K562 (cell line): ENCODE results near the gene RIIAD1. TPM values are rescaled to one million over a fixed set of nuclear protein-coding genes. Genes with fewer than 3 reads are reported as not detected.

ENCODE experiments used
- ATAC-seq: fragments of 200-7000 bp; cut with Tn5 transposase; 3 replicates; pipeline ENCODE4 v1.9.1; 2020; ENCODE audit warnings: moderate library complexity
- BruUV-seq: library from RNA; stranded (reverse); fragments of 400-500 nt; replicated peaks from 2 replicates; lab custom pipeline; 2021; lab: Mats Ljungman, UMichigan
- CTCF ChIA-PET: fragments of 300-600 bp; formaldehyde crosslinking; extraction: SDS; loops from one replicate; lab custom pipeline; 2021; ENCODE audit warnings: low intra/inter-chr PET ratio; lab: Yijun Ruan, JAX
- POLR2A ChIA-PET: fragments of 300-600, 350-650 bp; sonication (Branson Sonifier 250); formaldehyde crosslinking; extraction: SDS; loops from one replicate; lab custom pipeline; 2021; ENCODE audit warnings: antibody characterized with exemption, inconsistent platforms; lab: Yijun Ruan, JAX
- DNase-seq, 4 experiments: peaks; one replicate each; pipeline versions ENCODE4 v3.0.0 to v3.0.0-alpha.2; 2011 to 2018; ENCODE audit warnings: low spot score in 3 of 4, mixed read lengths in 3 of 4; ENCODE audit errors: extremely low read depth in 1 of 4
- FAIRE-seq: peaks from 2 replicates; lab custom pipeline; 2011; peaks lifted over from hg19 to GRCh38; lab: Jason Lieb, UNC
- H2AFZ ChIP-seq: 2 replicates; pipeline ENCODE4 v1.6.0; 2011; ENCODE audit warnings: low read depth, low read length, control low read depth, inconsistent platforms
- H3K27ac ChIP-seq: fragments of 200-600 bp; 3 replicates; pipeline ENCODE4 v1.8.0; 2011; ENCODE audit warnings: low read depth, mild to moderate bottlenecking, control low read depth, inconsistent platforms, low read length, moderate library complexity, mixed read lengths; ENCODE audit errors: extremely low read depth
- H3K27me3 ChIP-seq, 2 experiments: fragments of 300-600 bp in 1 of 2; 2 replicates in 1 of 2; 3 replicates in 1 of 2; pipeline versions ENCODE4 v1.6.0 to v1.8.0; 2011; ENCODE audit warnings: inconsistent platforms in 2 of 2, low read length in 2 of 2, mild to moderate bottlenecking in 1 of 2, mixed read lengths in 1 of 2, moderate library complexity in 1 of 2; ENCODE audit not compliant: control insufficient read depth in 2 of 2, insufficient read depth in 2 of 2
- H3K36me3 ChIP-seq: fragments of 300-600 bp; 3 replicates; pipeline ENCODE4 v1.8.0; 2011; ENCODE audit warnings: mild to moderate bottlenecking, low read length, inconsistent platforms; ENCODE audit not compliant: control insufficient read depth, insufficient read depth
- H3K4me1 ChIP-seq, 2 experiments: fragments of 200-600 bp in 1 of 2; replicated peaks in 1 of 2; 2 replicates in 1 of 2; 3 replicates in 1 of 2; pipeline versions ENCODE4 v1.5.1 to v1.8.0; 2011; ENCODE audit warnings: inconsistent platforms in 2 of 2, low read length in 2 of 2, mild to moderate bottlenecking in 1 of 2, mixed read lengths in 1 of 2, moderate library complexity in 1 of 2; ENCODE audit not compliant: control insufficient read depth in 2 of 2, insufficient read depth in 2 of 2
- H3K4me2 ChIP-seq: 2 replicates; pipeline ENCODE4 v1.6.1; 2011; ENCODE audit warnings: low read length, control low read depth, inconsistent platforms, mixed read lengths; ENCODE audit not compliant: insufficient read depth
- H3K4me3 ChIP-seq: fragments of 200-600 bp; sonication (generic), shearing (Covaris generic); 2 replicates; pipeline ENCODE4 v1.5.1; 2016; ENCODE audit warnings: control low read depth, inconsistent platforms
- H3K79me2 ChIP-seq: fragments of 200-600 bp; 3 replicates; pipeline ENCODE4 v1.8.0; 2011; ENCODE audit warnings: low read length, inconsistent platforms; ENCODE audit not compliant: control insufficient read depth, insufficient read depth
- H3K9ac ChIP-seq, 2 experiments: 2 replicates each; pipeline versions ENCODE4 v1.6.0 to v1.6.1; 2011; ENCODE audit warnings: low read depth in 2 of 2, low read length in 2 of 2, control low read depth in 1 of 2, inconsistent platforms in 1 of 2, mild to moderate bottlenecking in 1 of 2, mixed read lengths in 1 of 2; ENCODE audit not compliant: insufficient read depth in 1 of 2
- H3K9me1 ChIP-seq: one replicate; pipeline ENCODE4 v1.6.0; 2011; ENCODE audit warnings: inconsistent platforms, mild to moderate bottlenecking, low read length, moderate library complexity; ENCODE audit not compliant: control insufficient read depth, insufficient read depth
- H3K9me3 ChIP-seq: replicated peaks from 2 replicates; pipeline ENCODE4 v1.5.1; 2011; ENCODE audit warnings: low read depth, low read length, inconsistent platforms; ENCODE audit not compliant: control insufficient read depth, insufficient read depth
- H4K20me1 ChIP-seq: replicated peaks from 2 replicates; pipeline ENCODE4 v1.6.1; 2011; ENCODE audit warnings: low read length, inconsistent platforms, mixed read lengths; ENCODE audit not compliant: control insufficient read depth, insufficient read depth
- CTCF ChIP-seq, 3 experiments: IDR thresholded peaks in 2 of 3; conservative IDR thresholded peaks in 1 of 3; 2 replicates each; pipeline ENCODE4 v1.5.1; 2011 to 2012; ENCODE audit warnings: low read length in 3 of 3, mild to moderate bottlenecking in 3 of 3, control low read depth in 2 of 3, improper control_type of control experiment in 1 of 3, inconsistent platforms in 1 of 3, low read depth in 1 of 3, mixed read lengths in 1 of 3, moderate library complexity in 1 of 3; ENCODE audit not compliant: insufficient read depth in 2 of 3
- DEAF1 ChIP-seq: fragments of 450-650 bp; formaldehyde crosslinking; IDR thresholded peaks from 2 replicates; pipeline ENCODE4 v1.4.0; 2020; ENCODE audit warnings: mild to moderate bottlenecking, moderate library complexity
- GATAD2B ChIP-seq: fragments of 450-650 bp; IDR thresholded peaks from 2 replicates; pipeline ENCODE4 v1.6.1; 2017; ENCODE audit warnings: mild to moderate bottlenecking, borderline replicate concordance
- JUND ChIP-seq, 2 experiments: IDR thresholded peaks; 2 replicates in 1 of 2; 3 replicates in 1 of 2; pipeline ENCODE4 v1.6.1; 2011; ENCODE audit warnings: borderline replicate concordance in 2 of 2, low read depth in 2 of 2, low read length in 2 of 2, improper control_type of control experiment in 1 of 2, missing biosample characterization in 1 of 2, missing genetic modification characterization in 1 of 2, missing genetic modification reagents in 1 of 2
- MCM5 ChIP-seq: fragments of 450-650 bp; IDR thresholded peaks from 2 replicates; pipeline ENCODE4 v1.6.1; 2016; ENCODE audit warnings: low read depth
- NRF1 ChIP-seq, 2 experiments: fragments of 450-650 bp; IDR thresholded peaks in 1 of 2; conservative IDR thresholded peaks in 1 of 2; 2 replicates each; pipeline ENCODE4 v1.6.1; 2014; ENCODE audit warnings: mild to moderate bottlenecking in 2 of 2
- WGBS: fragments of 100-300 bp; shearing (Covaris generic); methylation state at CpG from one replicate; pipeline ENCODE4 v1.1.6; 2016; ENCODE audit warnings: low coverage, mixed read lengths; ENCODE audit not compliant: insufficient coverage; ENCODE audit errors: missing lambda C conversion rate; 5-methylcytosine and 5-hydroxymethylcytosine counted together
- in situ Hi-C: fragments of 300-500 bp; cut with MboI; formaldehyde crosslinking; loops from 4 replicates; pipeline ENCODE4 v1.15.0; 2018; ENCODE audit warnings: inconsistent platforms, mixed read lengths
- intact Hi-C: fragments of 100-400 bp; cut with micrococcal nuclease; formaldehyde crosslinking; loops from 2 replicates; pipeline ENCODE4 v1.14.2; 2022
- polyA plus RNA-seq, 8 experiments: library from polyadenylated mRNA; depleted of rRNA in 4 of 8; stranded (reverse) in 5 of 8; unstranded in 3 of 8; fragments of >200 nt; fragmentation: Nextera tagmentation in 2 of 8; fragmentation: Illumina TruSeq in 1 of 8; extraction: Ambion mirVana in 2 of 8; extraction: Trizol in 1 of 8; gene quantifications; 2 replicates each; pipeline versions ENCODE4 v1.2.1 to v1.2.3, GENCODE V29; 2011 to 2014; ENCODE audit warnings: inconsistent platforms in 1 of 8, missing spikeins in 1 of 8
- total RNA-seq, 7 experiments: library from RNA; depleted of rRNA in 6 of 7; stranded (reverse); fragments of >200 nt in 6 of 7; fragmentation: Illumina TruSeq in 2 of 7; extraction: Trizol in 2 of 7; gene quantifications; 2 replicates each; pipeline versions ENCODE4 v1.2.1 to v1.2.3, GENCODE V29; 2011 to 2021; ENCODE audit warnings: low replicate concordance in 1 of 7
- TF ChIP-seq, protein P1 (sequence below): fragments of 250-450 bp; sonication (Bioruptor Pico); IDR thresholded peaks from 2 replicates; pipeline ENCODE4 v1.8.0; 2021; ENCODE audit warnings: borderline replicate concordance, mild to moderate bottlenecking, moderate library complexity; ENCODE audit not compliant: poor library complexity, severe bottlenecking

RIIAD1 gene
- total and polyA plus RNA-seq, 9 of the 15 experiments (the other 6 are each of a cell fraction or from before 2014, with no cell fraction given) = not detected

DNA sequence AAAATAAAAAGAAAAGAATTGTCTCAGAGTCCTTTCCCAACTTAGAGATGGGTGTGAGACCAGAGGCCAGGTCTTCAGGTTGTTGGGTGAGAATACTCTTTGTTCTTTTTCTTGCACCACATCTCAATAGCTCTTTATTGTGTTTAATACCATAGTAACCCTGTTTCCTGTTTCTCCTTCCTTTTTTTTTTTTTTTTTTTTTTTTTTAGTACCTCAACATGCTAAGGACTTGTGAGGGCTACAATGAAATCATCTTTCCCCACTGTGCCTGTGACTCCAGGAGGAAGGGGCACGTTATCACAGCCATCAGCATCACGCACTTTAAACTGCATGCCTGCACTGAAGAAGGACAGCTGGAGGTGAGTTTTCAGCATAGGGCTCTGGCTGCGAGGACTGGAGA is 29.1 kb upstream of the RIIAD1 start:
- Histone ChIP-seq H3K4me3 (no peak overlapping the region), H3K27me3 (no peaks in the 10 kb centered on the region), H4K20me1 (no peaks in the 10 kb centered on the region), H2AFZ (no peak overlapping the region), H3K4me1 (no peaks in the 10 kb centered on the region), H3K79me2 (no peaks in the 10 kb centered on the region), H3K36me3 (peaks cover 22% of the 10 kb centered on the region; the same call in 2 of the 3 replicates), H3K27ac (no peak overlapping the region), H3K9ac (no peak overlapping the region), H3K9me3 (no peaks in the 10 kb centered on the region), H3K4me2 (no peak overlapping the region), H3K9me1 (no peaks in the 10 kb centered on the region)
- DNase-seq = no peak
- POLR2A ChIA-PET = no interaction called here
- CTCF ChIA-PET = interaction anchor here (0.7 to 2.9 kb wide), 3 partner anchors 43 to 145 kb away, joined by 3 to 26 read pairs (median 4); partner anchors contain the start of gene TDRKH
- in situ Hi-C loops (no loop called here), intact Hi-C loops (loop anchor here (2.0 kb wide), 1 partner anchor 43 kb away; no protein-coding TSS in a partner anchor)
- ATAC-seq = no peak
- TF ChIP-seq NRF1 (conservative IDR thresholded peaks at IDR 0.05 in 1 of 2, IDR thresholded peaks at IDR 0.05 in 1 of 2) = no peak
- 60% methylated on average over 3 of the region's 3 CpGs for WGBS
- BruUV-seq = no TSS peak
- FAIRE-seq = no peak

DNA sequence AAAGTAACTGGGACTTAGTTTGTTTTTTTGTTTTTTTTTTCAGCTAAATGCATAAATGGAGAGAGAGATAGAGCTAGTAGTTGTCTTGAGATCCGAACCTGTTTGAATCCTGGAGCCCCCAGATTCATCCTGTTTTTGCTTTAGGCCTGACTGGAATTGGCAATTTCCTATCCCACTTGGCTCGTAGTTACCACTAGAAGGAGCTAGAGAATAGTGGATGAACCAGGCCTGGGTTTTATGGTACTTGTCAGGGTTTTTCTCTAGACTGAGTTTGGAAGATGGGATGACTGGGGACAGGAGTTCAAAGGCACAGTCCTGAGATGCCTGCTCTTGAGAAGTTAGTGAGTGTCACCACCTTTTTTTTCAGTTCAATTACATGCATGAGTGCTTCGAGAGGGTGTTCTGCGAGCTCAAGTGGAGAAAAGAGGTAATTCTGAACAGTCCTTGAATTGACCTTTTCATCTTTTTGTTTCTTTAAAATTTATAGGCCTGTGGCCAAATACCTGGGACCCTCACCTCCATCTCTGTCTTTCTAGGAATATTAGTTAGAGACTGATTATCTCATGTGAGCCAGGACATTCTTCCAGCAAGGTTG is 28.2 kb upstream of the RIIAD1 start:
- POLR2A ChIA-PET = interaction anchor here (1.0 kb wide), 1 partner anchor 144 kb away, joined by 3 read pairs; no protein-coding TSS in a partner anchor
- peak; percentile 64; the same call in 1 of the 2 replicates for TF ChIP-seq DEAF1
- no peak for TF ChIP-seq JUND (IDR thresholded peaks at IDR 0.05; ENCODE audit: borderline replicate concordance, low read depth, low read length)
- no peak for TF ChIP-seq JUND (tag; IDR thresholded peaks at IDR 0.05; ENCODE audit: borderline replicate concordance, low read depth, low read length)
- no peak for TF ChIP-seq MCM5
- no peak for TF ChIP-seq GATAD2B
- peak; percentile 74 to 80 (median 78) for TF ChIP-seq CTCF (IDR thresholded peaks at IDR 0.05 in 2 of 3, conservative IDR thresholded peaks at IDR 0.05 in 1 of 3; ENCODE audit: insufficient read depth in 2 of 3, low read depth in 1 of 3, low read length in 3 of 3)
- TF ChIP-seq, protein P1, sequence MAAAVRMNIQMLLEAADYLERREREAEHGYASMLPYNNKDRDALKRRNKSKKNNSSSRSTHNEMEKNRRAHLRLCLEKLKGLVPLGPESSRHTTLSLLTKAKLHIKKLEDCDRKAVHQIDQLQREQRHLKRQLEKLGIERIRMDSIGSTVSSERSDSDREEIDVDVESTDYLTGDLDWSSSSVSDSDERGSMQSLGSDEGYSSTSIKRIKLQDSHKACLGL (CRISPR knock-in tag) = no peak

More for the DNA sequence above, 28.2 kb upstream of the RIIAD1 start:
- Histone ChIP-seq H3K4me2 (no peak overlapping the region), H4K20me1 (no peaks in the 10 kb centered on the region), H3K4me1 (no peaks in the 10 kb centered on the region), H3K27me3 (no peaks in the 10 kb centered on the region), H3K4me3 (no peak overlapping the region), H2AFZ (no peak overlapping the region), H3K79me2 (no peaks in the 10 kb centered on the region), H3K27ac (no peak overlapping the region), H3K9me3 (no peaks in the 10 kb centered on the region), H3K9me1 (no peaks in the 10 kb centered on the region), H3K36me3 (peaks cover 28% of the 10 kb centered on the region; the same call in 2 of the 3 replicates), H3K9ac (no peak overlapping the region)
- DNase-seq = peak in 2 of 4 experiments; percentile 32 to 40
- intact Hi-C loops = loop anchor here (1.0 to 2.0 kb wide), 2 partner anchors 42 to 143 kb away; no protein-coding TSS in a partner anchor
- ATAC-seq = peak; percentile 74
- FAIRE-seq = peak; percentile 79
- CTCF ChIA-PET = interaction anchor here (0.6 to 2.9 kb wide), 5 partner anchors 42 to 189 kb away, joined by 3 to 26 read pairs (median 3); partner anchors contain the start of gene TDRKH
- no TSS peak for BruUV-seq
- in situ Hi-C loops = no loop called here
- WGBS = 61% methylated on average over 4 of the region's 4 CpGs
